ENCODE results near the gene TTL. TPM values are rescaled to one million over a fixed set of nuclear protein-coding genes. Genes with fewer than 3 reads are reported as not detected.

TTL gene
- total RNA-seq, 2 donors from 2014 or later = 33.5 to 42.3 TPM

GRCh38 chr2:112463256-112463655 is 18.7 kb upstream of the TTL start:
- DNase-seq (ENCODE audit: low spot score) = no peak
- intact Hi-C loops (cut with DNase I) = no loop called here

DNA sequence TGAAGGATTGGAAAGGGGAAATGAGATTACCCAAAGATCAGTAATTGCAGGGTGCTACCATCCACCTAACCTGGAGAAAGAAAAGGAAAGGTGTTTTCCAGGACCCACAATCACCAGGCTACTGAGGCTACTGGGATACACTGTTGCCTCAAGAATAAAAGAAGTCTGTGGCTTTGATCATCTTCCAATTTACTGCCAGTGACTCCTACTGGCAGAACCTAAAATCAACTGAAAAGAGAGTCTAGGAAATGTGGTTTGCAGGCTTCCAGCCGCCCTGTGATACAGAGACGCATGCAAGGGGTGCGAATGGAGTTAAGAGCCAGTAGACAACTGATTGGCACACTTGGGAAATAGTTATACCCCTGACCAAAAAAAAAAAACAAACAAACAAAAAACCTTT is 16.6 kb upstream of the TTL start:
- no peak for DNase-seq (ENCODE audit: low spot score)
- intact Hi-C loops (cut with DNase I) = no loop called here

DNA sequence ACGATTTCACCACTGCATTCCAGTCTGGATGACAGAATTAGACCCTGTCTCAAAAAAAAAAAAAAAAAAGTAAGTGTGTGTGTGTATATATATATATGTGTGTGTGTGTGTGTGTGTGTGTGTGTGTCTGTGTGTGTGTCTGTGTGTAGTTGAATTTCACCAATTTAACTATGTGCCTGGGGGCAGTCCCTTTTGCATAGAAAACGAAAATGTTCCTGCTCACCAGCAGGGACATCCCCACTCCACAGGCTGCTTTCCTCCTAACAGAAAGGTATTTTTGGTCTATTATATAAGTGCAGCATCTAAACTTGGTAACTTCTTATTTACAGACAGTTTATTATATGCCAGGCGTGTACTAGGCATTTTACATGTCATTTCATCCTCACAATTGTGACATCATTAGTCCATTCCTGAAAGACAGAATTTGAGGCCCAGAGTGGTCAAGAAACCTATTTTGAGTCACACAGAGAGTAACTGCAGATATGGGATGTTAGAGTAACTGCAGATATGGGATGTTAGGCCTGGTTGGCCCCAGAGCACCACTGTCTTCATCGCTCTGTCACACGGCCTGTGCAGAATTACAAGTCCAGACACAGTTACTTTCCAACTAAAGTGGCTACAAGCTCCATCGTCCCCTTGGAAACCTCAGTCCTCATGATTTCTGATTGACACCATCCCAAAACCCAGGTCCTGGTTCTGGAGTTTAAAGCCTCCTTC is 9.3 kb upstream of the TTL start:
- no peak for DNase-seq (ENCODE audit: low spot score)
- intact Hi-C loops (cut with DNase I) = no loop called here

DNA sequence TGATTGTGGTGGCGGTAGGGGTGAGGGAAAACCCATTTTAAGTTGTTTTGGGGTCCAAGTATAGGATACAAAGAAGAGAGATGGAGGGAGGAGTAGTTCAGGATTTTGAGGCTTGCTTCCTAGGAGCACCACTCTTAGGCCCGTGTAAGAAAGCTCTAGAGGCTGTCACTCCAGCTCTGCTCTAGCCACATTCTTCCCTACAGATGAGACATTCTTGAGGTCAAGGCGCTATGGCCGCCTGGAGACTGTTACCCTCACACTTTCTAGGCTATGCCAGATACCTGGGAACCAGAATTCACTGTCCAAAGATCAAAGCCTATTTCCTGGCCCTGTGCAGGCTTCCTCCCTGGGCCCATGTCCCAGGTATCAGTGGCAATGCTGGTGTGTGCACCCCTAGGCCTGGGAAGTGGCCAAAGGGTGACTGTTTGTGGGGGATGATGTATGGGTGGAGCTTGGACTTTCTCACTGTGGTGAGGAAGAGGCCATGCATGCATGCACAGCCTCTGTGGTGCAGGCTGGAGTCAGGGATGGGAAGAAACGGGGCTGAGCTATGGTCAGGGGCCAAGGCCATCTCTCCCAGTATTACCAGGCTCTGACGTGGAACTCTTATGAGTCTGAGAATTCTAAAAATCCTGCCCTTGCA is 7.0 kb upstream of the TTL start:
- intact Hi-C loops (cut with DNase I) = no loop called here
- DNase-seq (ENCODE audit: low spot score) = no peak

DNA sequence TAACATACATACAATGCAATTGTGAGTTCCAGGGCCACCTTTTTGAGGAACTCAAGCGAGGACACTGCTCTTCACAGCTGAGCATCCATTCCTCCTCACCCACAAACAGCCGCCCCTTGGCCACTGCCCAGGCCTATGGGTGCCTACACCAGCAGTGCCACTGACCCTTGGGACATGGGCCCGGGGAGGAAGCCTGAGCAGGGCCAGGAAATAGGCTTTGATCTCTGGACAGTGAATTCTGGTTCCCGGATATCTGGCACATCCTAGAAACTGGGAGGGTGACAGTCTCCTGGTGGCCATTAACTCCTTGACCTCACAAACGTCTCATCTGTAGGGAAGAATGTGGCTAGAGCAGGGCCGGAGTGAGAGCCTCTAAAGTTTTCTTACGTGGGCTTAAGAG is 5.5 kb upstream of the TTL start:
- intact Hi-C loops (cut with DNase I) = no loop called here

DNA sequence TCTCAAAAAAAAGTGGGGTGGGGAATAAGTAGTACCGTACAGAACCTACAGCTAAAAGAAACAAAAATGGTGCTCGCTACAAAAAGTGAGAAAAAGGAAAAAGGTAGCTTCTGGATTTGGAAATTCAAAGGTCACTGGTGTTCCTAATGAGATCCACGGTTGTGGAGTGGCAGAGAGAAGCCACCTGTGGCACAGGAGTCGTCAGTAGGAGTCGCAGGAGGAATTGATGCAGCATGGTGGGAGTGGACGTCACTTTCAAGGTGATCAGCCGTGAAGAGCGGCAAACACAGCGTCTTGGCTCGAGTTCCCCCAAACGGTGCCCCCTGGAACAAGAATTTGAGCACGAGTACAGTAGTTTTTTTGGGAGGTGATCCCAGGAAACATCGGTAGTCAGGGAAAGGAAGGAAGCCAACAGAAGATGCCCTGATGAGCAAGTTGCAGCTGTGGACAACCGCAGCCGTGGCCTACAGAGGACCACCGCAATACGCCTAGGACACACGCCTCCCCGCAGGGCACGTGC is 1.4 kb upstream of the TTL start:
- intact Hi-C loops (cut with DNase I) = loop anchor here in 1 of 2 donors (10.0 kb wide), 1 partner anchor 94 kb away; no protein-coding TSS in a partner anchor

More for the DNA sequence above, 5.5 kb upstream of the TTL start:
- DNase-seq (ENCODE audit: low spot score) = no peak

GRCh38 chr2:112481050-112481527 is 867 bp upstream of the TTL start:
- intact Hi-C loops (cut with DNase I) = loop anchor here in 1 of 2 donors (10.0 kb wide), 1 partner anchor 94 kb away; no protein-coding TSS in a partner anchor
- DNase-seq (ENCODE audit: low spot score) = peak; percentile 92

More for the DNA sequence above, 1.4 kb upstream of the TTL start:
- no peak for DNase-seq (ENCODE audit: low spot score)

GRCh38 chr2:112482309-112483041 is 519 bp downstream of the TTL start:
- intact Hi-C loops (cut with DNase I) = loop anchor here in 1 of 2 donors (10.0 kb wide), 1 partner anchor 92 kb away; no protein-coding TSS in a partner anchor
- DNase-seq (ENCODE audit: low spot score) = peak; percentile 84

DNA sequence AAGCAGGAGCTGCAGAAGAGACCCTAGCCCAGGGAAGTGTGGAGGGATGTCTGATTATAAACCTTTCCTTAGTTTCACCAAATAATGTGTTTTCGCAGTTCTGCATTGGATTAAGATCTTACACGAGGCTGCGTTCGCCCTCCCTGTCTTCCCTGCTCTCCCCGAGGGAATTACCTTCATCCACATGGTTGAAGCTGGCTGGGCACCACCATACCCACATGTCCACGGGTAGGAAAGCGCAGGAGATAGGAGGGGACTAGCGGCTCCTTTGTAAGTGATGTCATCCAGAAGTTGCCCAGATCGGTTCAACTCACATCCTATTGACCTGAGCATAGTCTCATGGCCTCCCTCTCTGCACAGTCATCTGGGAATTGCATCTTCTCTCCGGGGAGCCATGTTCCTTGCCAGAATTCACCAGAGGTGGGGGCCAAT is 1.1 kb downstream of the TTL start:
- DNase-seq (ENCODE audit: low spot score) = no peak
- intact Hi-C loops (cut with DNase I) = loop anchor here in 1 of 2 donors (10.0 kb wide), 1 partner anchor 92 kb away; no protein-coding TSS in a partner anchor

DNA sequence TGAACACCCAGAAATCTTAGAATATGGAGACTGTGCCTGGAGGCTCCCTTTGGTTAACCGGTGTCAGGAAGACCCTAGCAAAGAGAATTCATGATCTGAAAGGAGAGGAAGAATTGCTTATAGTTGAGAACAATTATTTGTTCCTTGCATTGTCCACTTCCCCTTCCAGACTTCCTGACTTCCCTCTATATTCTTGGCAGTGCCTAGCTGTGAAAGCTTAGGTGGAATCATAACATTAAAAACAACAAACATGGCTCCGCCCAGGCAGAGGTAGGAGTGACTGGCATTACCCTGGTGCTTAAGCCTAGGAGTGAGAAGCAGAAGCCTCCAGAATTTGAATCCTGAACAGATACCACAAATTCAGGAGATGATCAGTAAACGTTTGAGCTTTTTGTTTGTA is 1.9 kb downstream of the TTL start:
- intact Hi-C loops (cut with DNase I) = loop anchor here in 1 of 2 donors (10.0 kb wide), 1 partner anchor 91 kb away; no protein-coding TSS in a partner anchor
- no peak for DNase-seq (ENCODE audit: low spot score)

- intact Hi-C loops (cut with DNase I) = loop anchor here in 1 of 2 donors (10.0 kb wide), 1 partner anchor 89 kb away; no protein-coding TSS in a partner anchor
- no peak for DNase-seq (ENCODE audit: low spot score)
Measured at GRCh38 chr2:112485849-112486248, 3.9 kb downstream of the TTL start.

GRCh38 chr2:112486895-112487294 is 4.9 kb downstream of the TTL start:
- intact Hi-C loops (cut with DNase I) = loop anchor here in 1 of 2 donors (10.0 kb wide), 1 partner anchor 88 kb away; no protein-coding TSS in a partner anchor
- no peak for DNase-seq (ENCODE audit: low spot score)

- DNase-seq (ENCODE audit: low spot score) = no peak
- intact Hi-C loops (cut with DNase I) = loop anchor here in 1 of 2 donors (10.0 kb wide), 1 partner anchor 87 kb away; no protein-coding TSS in a partner anchor
Measured at GRCh38 chr2:112487444-112487961, 5.5 kb downstream of the TTL start.

- intact Hi-C loops (cut with DNase I) = loop anchor here in 1 of 2 donors (10.0 kb wide), 1 partner anchor 87 kb away; no protein-coding TSS in a partner anchor
- no peak for DNase-seq (ENCODE audit: low spot score)
Measured at GRCh38 chr2:112488201-112488600, 6.2 kb downstream of the TTL start.

GRCh38 chr2:112491946-112492345 is 10.0 kb downstream of the TTL start:
- intact Hi-C loops (cut with DNase I) = no loop called here
- no peak for DNase-seq (ENCODE audit: low spot score)

DNA sequence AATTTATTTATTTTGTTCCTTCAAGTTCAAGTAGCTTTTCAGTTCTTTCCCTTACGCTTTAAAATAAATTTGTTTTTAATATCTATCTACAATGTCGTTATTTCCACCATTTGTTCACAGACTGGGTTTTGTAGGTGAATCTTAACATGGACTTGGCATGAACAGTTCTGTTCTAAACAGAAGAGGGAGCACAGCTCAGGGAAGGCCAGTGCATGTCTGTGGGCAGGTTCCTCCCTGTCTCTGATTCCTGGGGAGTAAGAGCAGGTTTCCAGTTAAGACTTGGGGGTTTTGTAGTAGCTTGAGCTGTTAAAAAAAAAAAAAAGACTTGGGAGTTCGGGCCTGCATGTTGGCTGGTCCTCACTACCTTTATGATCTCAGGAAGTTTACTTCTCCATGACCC is 11.1 kb downstream of the TTL start:
- DNase-seq (ENCODE audit: low spot score) = no peak
- intact Hi-C loops (cut with DNase I) = no loop called here

- DNase-seq (ENCODE audit: low spot score) = no peak
- intact Hi-C loops (cut with DNase I) = no loop called here
Measured at GRCh38 chr2:112493858-112494648, 12.1 kb downstream of the TTL start.

DNA sequence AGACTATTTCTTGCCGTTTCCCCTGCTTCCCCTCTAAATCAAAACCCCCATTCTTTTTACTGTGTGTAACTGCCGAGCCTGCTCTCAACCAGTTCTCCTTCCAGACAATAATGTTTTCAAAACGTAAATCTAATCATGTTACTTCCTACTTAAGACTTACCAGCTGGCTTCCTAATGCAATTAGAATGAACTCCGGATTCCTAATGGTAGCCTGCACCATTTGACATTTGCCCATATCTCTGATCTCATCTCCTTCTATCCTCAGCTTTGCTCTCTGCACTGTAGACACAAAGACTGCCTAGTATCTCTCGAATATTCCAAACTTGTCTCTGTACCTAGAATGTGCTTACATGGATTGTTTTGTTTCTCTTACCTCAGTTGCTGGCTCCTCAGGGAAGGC is 12.9 kb downstream of the TTL start:
- intact Hi-C loops (cut with DNase I) = no loop called here
- DNase-seq (ENCODE audit: low spot score) = no peak

Measured in posterior vena cava (tissue), 2 donors.